WTC11 (cell line): Measurements from ENCODE around the gene PTPRB.

Experiments
- ATF3 ChIP-seq: sonication (generic); formaldehyde crosslinking; conservative IDR thresholded peaks from 2 replicates; pipeline ENCODE4 v1.8.1; 2022; ENCODE audit warnings: mild to moderate bottlenecking, missing genetic modification reagents
- ATF6 ChIP-seq: sonication (generic); formaldehyde crosslinking; IDR thresholded peaks from 2 replicates; pipeline ENCODE4 v1.8.1; 2023; ENCODE audit warnings: mild to moderate bottlenecking, missing genetic modification reagents
- RORB ChIP-seq: fragments of 250-450 bp; sonication (Bioruptor Pico); IDR thresholded peaks from 2 replicates; pipeline ENCODE4 v1.9.0; 2021; ENCODE audit warnings: mild to moderate bottlenecking
- ZNF121 ChIP-seq: sonication (generic); formaldehyde crosslinking; IDR thresholded peaks from 2 replicates; pipeline ENCODE4 v1.8.0; 2023; ENCODE audit warnings: missing genetic modification reagents
- TF ChIP-seq, protein P1 (sequence below): fragments of 200-600 bp; IDR thresholded peaks from 2 replicates; pipeline ENCODE4 v1.8.0; 2022; ENCODE audit warnings: antibody characterized with exemption

DNA sequence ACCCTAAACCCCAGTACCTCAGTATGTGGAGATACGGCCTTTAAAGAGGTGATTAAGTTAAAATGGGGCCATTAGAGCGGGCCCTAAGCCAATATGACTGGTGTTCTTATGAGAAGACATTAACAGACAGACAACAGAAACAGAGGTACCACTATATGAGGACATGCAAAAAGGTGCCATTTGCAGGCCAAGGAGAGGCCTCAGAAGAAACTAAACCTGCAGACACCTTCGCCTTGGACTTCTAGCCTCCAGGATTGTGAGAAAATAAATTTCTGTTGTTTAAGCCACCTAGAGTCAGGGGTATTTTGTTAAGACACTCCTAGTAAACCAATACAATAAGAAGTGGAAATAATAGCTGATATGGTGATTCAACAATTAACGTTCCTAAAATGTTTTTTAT lies 32.6 kb downstream of the PTPRB start:
- TF ChIP-seq RORB (no peak), ZNF121 (CRISPR knock-in tag) (no peak), ATF6 (CRISPR knock-in tag) (no peak), ATF3 (CRISPR knock-in tag) (no peak)
- TF ChIP-seq, protein P1, sequence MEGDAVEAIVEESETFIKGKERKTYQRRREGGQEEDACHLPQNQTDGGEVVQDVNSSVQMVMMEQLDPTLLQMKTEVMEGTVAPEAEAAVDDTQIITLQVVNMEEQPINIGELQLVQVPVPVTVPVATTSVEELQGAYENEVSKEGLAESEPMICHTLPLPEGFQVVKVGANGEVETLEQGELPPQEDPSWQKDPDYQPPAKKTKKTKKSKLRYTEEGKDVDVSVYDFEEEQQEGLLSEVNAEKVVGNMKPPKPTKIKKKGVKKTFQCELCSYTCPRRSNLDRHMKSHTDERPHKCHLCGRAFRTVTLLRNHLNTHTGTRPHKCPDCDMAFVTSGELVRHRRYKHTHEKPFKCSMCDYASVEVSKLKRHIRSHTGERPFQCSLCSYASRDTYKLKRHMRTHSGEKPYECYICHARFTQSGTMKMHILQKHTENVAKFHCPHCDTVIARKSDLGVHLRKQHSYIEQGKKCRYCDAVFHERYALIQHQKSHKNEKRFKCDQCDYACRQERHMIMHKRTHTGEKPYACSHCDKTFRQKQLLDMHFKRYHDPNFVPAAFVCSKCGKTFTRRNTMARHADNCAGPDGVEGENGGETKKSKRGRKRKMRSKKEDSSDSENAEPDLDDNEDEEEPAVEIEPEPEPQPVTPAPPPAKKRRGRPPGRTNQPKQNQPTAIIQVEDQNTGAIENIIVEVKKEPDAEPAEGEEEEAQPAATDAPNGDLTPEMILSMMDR, result no peak
